ENCODE data around the gene OR2W3. TPM values are rescaled to one million over a fixed set of nuclear protein-coding genes. Genes with fewer than 3 reads are reported as not detected.

The OR2W3 gene
- total RNA-seq, 1 experiment from 2014 or later: not detected

DNA sequence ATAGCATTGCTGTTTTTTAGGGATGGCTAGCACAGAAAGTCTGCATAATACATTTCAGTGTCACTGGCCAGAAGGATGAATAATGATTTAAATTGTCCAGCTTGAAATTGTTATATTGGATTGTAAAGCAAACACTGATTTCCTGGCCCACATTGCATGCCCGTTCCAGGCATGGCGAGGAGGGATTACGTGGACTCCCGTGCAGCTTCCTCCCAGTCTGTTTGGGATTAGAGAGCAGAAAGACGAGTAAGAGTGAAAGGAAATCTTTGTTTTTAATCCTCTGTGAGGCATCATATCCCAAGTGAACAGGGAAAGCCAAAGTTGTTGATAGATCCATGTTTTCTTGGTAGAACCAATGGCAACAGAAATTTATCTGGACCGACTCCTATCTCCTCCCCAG lies 30.0 kb upstream of the OR2W3 start:
- H3K27ac ChIP-seq (ENCODE audit: insufficient read length, low read depth, low read length): no peak overlapping the region
- no peak overlapping the region for H3K4me2 ChIP-seq (ENCODE audit: insufficient read depth, insufficient read length, low read length)
- Mint-ChIP-seq H3K9me3 (peaks cover 53% of the 10 kb centered on the region in 2 experiments), H3K4me3 (no peak overlapping the region), H3K36me3 (ENCODE audit: insufficient read depth in 1 of 3, low read depth in 3 of 3) (peaks cover 0 to 26% (median 6%) of the 10 kb centered on the region in 3 experiments; a peak in 4 of 7 replicates), H3K4me1 (no peaks in the 10 kb centered on the region), H3K27me3 (ENCODE audit: low read depth) (no peaks in the 10 kb centered on the region; the same call in 1 of the 2 replicates), H3K27ac (no peak overlapping the region)
- H3K79me2 ChIP-seq (ENCODE audit: insufficient read depth, low read length): no peaks in the 10 kb centered on the region
- H3K4ac ChIP-seq (ENCODE audit: low read depth, low read length): no peak overlapping the region
- H3K9ac ChIP-seq (ENCODE audit: extremely low read depth, insufficient read length, low read length): no peak overlapping the region
- H2AFZ ChIP-seq (ENCODE audit: low read length): no peak overlapping the region
- H3K4me1 ChIP-seq (ENCODE audit: insufficient read depth, low read length): no peaks in the 10 kb centered on the region
- no peak overlapping the region for H4K8ac ChIP-seq (replicated peaks; ENCODE audit: insufficient read length, low read depth, low read length)
- H4K91ac ChIP-seq (ENCODE audit: insufficient read length, low read depth, low read length): no peak overlapping the region
- H2BK12ac ChIP-seq (ENCODE audit: insufficient read length, low read depth, low read length): no peak overlapping the region
- H3T11ph ChIP-seq (ENCODE audit: low read length): no peak overlapping the region
- no peaks in the 10 kb centered on the region for H3K23me2 ChIP-seq (ENCODE audit: insufficient read length, low read depth, low read length, poor library complexity, severe bottlenecking)
- DNase-seq: no peak
- no peak overlapping the region for H2BK120ac ChIP-seq (ENCODE audit: low read depth, low read length, poor library complexity, severe bottlenecking)
- no peak overlapping the region for H3K23ac ChIP-seq (ENCODE audit: insufficient read length, low read depth, low read length)
- H3K18ac ChIP-seq (ENCODE audit: insufficient read length, low read depth, low read length): no peak overlapping the region
- H3K14ac ChIP-seq (ENCODE audit: insufficient read depth, low read length): no peak overlapping the region
- WGBS (ENCODE audit: extremely low coverage, insufficient read length, low lambda C conversion rate): no CpG with 5 or more reads among the region's 6 CpGs
- no peak overlapping the region for H2BK5ac ChIP-seq (ENCODE audit: insufficient read length, low read length)
- TF ChIP-seq, protein P1, sequence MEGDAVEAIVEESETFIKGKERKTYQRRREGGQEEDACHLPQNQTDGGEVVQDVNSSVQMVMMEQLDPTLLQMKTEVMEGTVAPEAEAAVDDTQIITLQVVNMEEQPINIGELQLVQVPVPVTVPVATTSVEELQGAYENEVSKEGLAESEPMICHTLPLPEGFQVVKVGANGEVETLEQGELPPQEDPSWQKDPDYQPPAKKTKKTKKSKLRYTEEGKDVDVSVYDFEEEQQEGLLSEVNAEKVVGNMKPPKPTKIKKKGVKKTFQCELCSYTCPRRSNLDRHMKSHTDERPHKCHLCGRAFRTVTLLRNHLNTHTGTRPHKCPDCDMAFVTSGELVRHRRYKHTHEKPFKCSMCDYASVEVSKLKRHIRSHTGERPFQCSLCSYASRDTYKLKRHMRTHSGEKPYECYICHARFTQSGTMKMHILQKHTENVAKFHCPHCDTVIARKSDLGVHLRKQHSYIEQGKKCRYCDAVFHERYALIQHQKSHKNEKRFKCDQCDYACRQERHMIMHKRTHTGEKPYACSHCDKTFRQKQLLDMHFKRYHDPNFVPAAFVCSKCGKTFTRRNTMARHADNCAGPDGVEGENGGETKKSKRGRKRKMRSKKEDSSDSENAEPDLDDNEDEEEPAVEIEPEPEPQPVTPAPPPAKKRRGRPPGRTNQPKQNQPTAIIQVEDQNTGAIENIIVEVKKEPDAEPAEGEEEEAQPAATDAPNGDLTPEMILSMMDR (conservative IDR thresholded peaks at IDR 0.05): no peak
- no peak overlapping the region for H2BK15ac ChIP-seq (ENCODE audit: low read depth, low read length)
- no peaks in the 10 kb centered on the region for H3K79me1 ChIP-seq (ENCODE audit: insufficient read depth, low read depth, low read length, poor library complexity, severe bottlenecking)
- no peak overlapping the region for H3K56ac ChIP-seq (ENCODE audit: insufficient read length, low read depth, low read length)
- H3K9me3 ChIP-seq (ENCODE audit: control insufficient read depth, low read depth, low read length): peaks cover 22% of the 10 kb centered on the region
- H3K27me3 ChIP-seq (ENCODE audit: insufficient read depth, low read length): no peaks in the 10 kb centered on the region
- H4K5ac ChIP-seq (ENCODE audit: insufficient read length, low read depth, low read length): no peak overlapping the region
- no peak overlapping the region for H2BK20ac ChIP-seq (ENCODE audit: low read depth, low read length, poor library complexity, severe bottlenecking)
- no peak overlapping the region for H2AK5ac ChIP-seq (ENCODE audit: insufficient read length, low read length)
- H4K20me1 ChIP-seq (ENCODE audit: control insufficient read depth, insufficient read depth, insufficient read length): no peaks in the 10 kb centered on the region

Data from H9 (cell line).